ENCODE results near the gene DNAJB12.
"Not testable (repeated sequence)": the region's sequence is repeated elsewhere in the genome, so short reads cannot be mapped to it uniquely, and the experiment has no call there.

Gene DNAJB12

DNA sequence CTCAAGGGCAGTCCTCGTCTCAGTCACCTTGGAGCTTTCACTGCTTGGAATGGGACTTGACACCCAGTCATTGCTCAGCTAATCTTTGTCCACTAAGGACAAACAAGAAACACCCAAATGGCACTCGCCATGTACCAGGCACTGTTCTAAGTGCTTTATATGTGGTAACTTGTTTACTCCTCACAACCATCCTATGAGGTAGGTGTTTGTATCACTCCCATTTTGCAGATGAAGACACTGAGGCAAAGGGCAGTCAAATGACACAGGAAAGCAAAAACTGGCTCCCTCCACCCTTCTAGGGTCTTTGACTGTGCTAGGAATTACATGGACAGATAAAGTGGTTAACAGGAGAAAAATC is 24.7 kb downstream of the DNAJB12 start:
- TF ChIP-seq POLR2A (IDR thresholded peaks at IDR 0.05; ENCODE audit: low read depth, low read length): no peak
- no peak for DNase-seq (ENCODE audit: insufficient read length, low spot score)
- no peak for FAIRE-seq

DNA sequence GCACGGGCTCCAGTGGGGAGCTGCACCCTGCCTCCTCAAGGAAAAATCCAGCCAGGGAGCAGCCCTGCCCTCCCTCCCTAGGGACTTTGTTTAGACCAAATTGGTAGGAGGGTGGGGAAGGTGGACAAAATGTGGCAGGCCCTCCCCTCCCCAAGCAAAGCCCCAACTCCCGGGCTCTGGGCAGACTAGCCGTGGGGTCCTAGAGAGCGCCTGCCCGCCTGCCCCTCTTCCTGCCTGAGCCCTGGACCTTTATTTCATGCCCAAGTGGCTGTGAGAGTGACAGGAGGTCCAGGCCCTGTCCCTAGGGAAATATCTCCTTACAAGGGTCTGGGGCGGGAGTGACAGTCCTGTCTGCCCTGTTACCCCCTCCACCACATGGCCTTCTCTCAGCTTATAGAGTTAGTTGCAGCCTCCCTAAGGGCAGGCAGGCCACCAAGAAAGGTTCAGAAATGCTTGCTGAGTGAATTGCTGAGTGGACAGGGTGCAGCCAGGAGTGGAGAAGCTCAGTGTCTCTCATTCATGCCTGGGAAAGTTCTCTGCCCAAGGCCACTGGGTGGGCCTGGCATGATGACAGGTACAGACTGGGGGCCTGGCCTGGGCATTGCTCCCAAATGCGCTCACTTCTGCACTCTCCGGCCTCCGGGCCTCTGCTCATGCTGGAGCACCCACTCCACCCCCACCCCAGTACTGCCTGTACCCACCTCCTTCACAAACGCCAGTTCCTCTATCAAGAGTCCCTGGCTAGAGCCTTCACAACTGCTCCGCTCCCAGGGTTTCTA is 25.2 kb downstream of the DNAJB12 start:
- no peak for DNase-seq (ENCODE audit: insufficient read length, low spot score)
- no peak for FAIRE-seq
- no peak for TF ChIP-seq POLR2A (IDR thresholded peaks at IDR 0.05; ENCODE audit: low read depth, low read length)

DNA sequence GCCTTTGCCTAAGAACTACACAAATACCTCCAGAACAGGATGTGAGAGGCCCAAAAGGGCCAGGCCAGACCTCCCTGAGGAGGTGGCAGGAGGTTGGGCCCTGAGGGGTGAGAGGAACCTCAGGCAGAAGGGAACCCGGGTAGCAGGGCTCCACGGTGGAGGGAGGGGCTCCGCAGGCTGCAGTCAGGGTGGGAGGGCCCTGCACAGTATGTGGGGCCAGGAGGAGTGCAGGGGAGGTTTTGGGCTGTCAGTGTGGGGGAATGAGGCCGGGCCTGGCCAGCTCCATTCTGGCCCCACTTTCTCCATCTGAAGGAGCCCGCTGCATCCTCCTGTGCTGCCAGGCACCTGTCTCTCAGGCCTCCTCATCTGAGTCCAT is 25.9 kb downstream of the DNAJB12 start:
- TF ChIP-seq POLR2A (IDR thresholded peaks at IDR 0.05; ENCODE audit: low read depth, low read length): no peak
- FAIRE-seq (no peak), DNase-seq (ENCODE audit: insufficient read length, low spot score) (no peak)

DNA sequence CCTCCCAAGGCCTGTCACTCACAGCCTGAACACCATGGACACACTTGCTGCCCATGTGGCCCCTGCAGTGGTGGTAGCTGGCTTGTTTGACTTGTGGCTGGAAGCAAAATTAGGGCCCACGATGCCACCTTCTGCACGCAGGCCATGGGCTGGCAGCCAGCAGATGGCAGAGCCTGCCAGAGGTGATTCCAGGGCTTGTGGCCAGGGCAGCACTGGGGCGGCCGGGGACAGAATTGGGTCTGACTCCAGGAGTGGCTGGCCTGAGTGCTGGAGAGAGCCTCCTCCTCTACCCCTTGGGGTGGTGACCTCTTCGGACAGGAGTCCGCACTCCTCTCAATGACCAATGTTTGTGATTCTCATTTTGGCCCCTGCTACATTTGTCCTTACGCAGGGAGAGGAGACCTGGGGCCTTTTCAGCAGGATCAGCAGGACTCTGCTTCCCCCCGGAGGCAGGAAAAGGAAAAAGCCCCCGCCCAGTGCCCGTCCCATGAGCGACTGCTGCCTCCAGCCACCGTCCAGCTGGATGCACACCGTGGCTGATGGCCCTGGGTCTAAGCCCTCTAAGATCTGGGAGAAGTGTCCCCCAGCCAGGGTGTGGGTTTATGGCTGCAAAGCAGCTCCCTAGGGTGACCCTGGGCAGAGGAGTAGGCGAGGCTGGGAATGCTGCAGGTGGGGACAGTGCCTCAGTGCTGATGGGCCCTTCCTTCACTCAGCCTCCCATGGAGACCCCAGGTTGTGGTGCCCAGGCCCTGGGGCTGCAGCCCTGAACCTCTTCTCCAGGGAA is 26.5 kb downstream of the DNAJB12 start:
- peak; percentile 64 for DNase-seq (ENCODE audit: insufficient read length, low spot score)
- TF ChIP-seq POLR2A (IDR thresholded peaks at IDR 0.05; ENCODE audit: low read depth, low read length): no peak
- FAIRE-seq: no peak

DNA sequence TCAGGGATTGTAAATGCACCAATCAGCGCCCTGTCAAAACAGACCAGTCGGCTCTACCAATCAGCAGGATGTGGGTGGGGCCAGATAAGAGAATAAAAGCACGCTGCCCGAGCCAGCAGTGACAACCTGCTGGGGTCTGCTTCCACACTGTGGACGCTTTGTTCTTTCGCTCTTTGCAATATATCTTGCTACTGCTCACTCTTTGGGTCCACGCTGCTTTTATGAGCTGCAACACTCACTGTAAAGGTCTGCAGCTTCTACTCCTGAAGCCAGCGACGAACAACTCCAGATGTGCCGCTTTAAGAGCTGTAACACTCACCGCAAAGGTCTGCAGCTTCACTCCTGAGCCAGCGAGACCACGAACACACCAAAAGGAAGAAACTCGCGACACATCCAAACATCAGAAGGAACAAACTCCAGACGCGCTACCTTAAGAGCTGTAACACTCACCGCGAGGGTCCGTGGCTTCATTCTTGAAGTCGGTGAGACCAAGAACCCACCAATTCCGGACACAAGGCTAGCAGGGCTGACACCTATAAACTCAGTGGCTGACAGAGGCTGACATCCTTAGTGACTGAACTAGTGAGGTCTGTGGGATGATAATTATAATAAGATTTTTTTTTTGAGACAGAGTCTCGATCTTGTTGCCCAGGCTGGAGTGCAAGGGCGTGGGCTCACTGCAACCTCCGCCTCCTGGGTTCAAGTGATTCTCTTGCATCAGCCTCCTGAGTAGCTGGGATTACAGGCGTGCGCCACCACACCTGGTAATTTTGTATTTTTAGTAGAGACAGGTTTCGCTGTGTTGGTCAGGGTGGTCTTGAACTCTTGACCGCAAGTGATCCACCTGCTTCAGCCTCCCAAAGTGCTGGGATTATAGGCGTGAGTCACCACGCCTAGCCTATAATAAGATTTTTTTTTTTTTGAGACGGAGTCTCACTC is 27.8 kb downstream of the DNAJB12 start:
- FAIRE-seq: not testable (repeated sequence)

DNA sequence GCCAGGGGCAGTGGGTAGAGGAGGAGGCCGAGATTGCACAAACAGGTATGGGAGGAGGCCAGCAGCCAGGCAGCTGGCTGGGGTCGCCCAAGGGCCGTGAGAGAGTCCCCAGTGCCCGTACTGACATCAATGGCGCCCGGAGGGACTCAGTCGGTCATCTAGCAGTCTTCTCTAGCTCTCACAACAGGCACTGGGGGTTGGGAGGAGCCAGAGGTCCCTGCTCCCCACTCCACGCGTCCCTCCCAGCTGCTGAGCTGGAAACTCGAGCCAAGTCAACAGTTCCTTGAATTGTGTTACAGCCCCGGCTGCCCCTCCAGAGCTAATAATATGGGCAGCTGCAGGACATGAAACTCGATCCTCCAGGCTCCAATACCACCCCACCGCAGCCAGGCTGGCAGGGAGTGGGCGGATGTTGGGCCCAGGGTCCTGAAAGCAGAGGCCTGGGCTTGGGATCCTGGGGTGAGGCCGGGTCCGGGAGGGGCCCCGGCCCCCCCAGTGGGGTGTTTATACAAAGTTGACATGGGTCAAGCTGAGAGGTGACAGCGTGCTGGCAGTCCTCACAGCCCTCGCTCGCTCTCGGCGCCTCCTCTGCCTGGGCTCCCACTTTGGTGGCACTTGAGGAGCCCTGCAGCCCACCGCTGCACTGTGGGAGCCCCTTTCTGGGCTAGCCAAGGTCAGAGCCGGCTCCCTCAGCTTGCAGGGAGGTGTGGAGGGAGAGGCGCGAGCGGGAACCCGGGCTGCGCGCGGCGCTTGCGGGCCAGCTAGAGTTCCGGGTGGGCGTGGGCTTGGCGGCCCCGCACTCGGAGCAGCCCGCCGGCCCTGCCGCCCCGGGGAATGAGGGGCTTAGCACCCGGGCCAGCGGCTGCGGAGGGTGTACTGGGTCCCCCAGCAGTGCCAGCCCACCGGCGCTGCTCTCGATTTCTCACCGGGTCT is 29.2 kb downstream of the DNAJB12 start:
- FAIRE-seq; DNase-seq (ENCODE audit: insufficient read length, low spot score): not testable (repeated sequence)

More for the DNA sequence above, 27.8 kb downstream of the DNAJB12 start:
- DNase-seq (ENCODE audit: insufficient read length, low spot score): not testable (repeated sequence)

DNA sequence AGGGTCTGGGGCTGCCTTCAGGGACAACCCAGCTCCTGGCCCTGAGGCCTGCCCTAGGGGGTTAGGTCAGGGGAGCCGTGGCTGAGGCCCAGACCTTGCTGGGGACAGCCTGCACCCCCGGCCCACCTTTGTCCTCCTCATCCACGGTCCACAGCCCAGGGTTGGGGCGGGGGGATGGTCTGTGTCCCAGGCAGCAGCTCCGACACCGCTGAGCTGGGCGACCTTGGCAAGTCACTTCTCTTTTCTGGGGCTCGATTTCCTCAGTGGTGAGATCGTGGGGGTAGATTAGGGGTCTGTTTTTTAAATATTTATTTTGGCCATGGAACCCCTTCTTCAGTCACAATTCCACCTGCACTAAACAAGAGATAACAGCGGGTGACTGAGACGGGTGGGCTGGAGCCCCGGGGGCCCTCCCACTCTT is 30.9 kb downstream of the DNAJB12 start:
- no peak for TF ChIP-seq POLR2A (IDR thresholded peaks at IDR 0.05; ENCODE audit: low read depth, low read length)
- DNase-seq (ENCODE audit: insufficient read length, low spot score) (no peak), FAIRE-seq (no peak)

DNA sequence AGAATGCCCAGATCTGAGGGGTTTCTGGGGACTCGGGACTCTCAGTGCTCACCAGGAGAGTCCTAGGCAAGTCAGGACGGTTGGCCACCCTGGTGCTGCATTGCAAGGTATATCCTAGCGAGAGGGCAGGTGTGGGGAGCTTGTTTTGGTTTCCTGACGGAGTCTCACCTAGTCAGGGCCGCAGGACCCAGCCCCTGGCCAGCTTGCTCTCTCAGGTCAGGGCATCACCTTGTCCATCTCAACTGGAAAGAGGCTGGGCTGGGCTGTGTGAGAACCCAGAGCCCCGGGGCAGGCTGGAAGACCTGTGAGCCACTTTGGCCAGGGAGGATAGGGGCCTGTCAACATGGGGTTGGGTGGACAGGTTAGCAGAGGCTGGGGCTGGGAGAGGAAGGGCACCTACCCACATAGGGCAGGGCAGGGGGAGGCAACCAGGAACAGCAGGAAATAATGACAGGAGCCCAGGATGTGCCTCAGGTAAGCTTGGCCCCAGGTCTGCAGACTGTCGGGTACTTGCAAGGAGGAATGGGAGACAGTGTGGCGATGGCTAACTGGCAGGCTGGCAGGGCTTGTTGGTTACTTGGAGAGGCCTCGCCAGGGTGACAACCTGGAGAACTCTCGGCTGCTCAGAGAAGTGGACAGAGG is 31.5 kb downstream of the DNAJB12 start:
- no peak for TF ChIP-seq POLR2A (IDR thresholded peaks at IDR 0.05; ENCODE audit: low read depth, low read length)
- DNase-seq (ENCODE audit: insufficient read length, low spot score) (no peak), FAIRE-seq (no peak)

DNA sequence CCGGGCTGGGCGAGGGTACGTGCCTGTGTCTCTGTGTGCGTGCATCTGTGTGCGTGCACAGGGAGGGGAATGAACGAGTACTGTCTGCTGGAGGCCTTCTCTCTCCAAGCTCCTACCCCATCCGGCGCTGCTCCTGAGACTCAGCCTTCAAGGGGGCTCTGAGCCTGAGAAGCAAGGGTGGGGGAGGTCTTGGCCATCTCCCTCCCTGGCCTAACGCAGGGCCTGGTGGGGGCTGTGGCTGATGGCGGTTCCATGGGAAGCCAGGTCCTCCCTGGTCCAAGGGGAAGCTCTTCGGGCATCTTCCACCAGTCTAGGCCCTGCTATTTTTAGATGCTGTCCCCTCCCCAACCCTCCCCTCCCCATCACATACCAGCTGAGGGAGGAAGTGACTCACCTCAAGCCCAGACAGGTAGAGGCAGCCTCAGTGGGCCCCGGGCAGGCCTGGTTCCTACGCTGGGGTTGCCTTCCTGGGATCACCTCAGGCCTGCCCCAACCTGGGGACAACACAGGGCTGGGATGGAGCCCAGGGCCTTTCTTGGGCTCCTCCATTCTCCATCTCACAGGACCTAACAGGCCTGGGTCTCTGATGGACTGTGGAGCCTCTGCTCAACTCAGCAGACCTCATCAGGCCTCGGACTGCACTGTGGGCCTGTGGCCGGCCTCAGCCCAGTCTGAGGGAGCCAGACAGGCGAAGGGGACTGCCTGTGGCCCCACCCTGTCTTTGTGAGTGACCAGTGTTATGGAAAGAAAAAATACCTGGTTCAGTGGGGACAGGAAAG is 32.2 kb downstream of the DNAJB12 start:
- DNase-seq (ENCODE audit: insufficient read length, low spot score) (no peak), FAIRE-seq (no peak)
- TF ChIP-seq POLR2A (IDR thresholded peaks at IDR 0.05; ENCODE audit: low read depth, low read length): no peak

DNA sequence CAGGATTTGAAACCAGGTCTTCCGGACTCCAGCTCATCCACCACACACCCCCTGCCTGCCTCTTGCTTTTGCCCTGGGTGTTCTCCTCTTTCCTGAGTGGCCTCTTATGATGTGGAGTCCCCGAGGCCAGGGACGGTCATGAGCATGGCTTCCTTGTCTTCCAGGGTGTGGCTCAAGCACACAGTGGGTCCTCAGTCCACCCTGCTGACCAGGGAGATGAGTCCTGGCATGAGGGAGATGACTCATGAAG is 32.8 kb downstream of the DNAJB12 start:
- no peak for DNase-seq (ENCODE audit: insufficient read length, low spot score)
- FAIRE-seq: no peak
- no peak for TF ChIP-seq POLR2A (IDR thresholded peaks at IDR 0.05; ENCODE audit: low read depth, low read length)

DNA sequence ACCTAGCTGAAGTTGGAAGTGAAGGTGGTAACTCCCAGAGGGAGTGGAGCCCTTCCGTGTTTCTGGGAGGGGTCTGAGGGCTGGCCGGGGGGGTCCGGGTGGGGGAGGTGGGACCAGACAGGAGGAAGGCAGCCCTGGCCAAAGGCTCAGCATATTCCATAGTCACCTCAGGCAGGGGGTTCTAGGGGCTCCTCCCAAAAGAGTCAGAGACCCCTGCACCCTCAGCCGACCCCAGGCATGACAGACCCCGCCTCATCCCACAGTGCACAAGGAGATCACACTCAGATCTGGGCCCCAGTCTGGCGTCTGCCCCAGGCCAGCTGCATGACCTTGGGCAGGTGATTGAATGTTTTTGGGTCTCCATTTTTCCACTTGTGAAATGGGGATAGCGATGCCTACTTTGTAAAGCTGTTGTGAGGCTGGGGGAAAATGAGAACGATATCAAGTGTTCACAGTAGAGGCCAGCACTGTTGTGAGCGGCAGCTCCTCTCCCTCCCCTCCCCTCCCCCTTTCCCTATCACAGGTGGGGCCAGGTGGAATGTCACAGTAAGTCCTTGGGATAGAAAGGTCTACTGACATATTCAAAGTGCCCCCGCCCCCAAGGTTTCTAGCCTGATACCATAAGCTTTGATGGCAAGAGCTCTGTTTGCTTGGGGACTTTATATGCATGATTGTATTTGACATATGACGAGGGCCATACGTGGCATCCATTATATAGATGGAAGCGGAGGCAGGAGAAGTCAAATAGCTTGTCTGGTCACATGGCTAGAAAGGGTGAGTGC is 33.3 kb downstream of the DNAJB12 start:
- no peak for DNase-seq (ENCODE audit: insufficient read length, low spot score)
- TF ChIP-seq POLR2A (IDR thresholded peaks at IDR 0.05; ENCODE audit: low read depth, low read length): no peak
- no peak for FAIRE-seq
